Amniotic stem cell (primary cell): ENCODE data around the gene ADH5.
"Not testable (repeated sequence)": the region's sequence is repeated elsewhere in the genome, so short reads cannot be mapped to it uniquely, and the experiment has no call there.

ENCODE experiments used
- DNase-seq: peaks from one replicate; lab custom pipeline; 2025; lab: John Stamatoyannopoulos, UW

Gene ADH5

GRCh38 chr4:99029018-99029735 lies 59.4 kb downstream of the ADH5 start:
- DNase-seq: no peak

- DNase-seq: no peak
Measured at GRCh38 chr4:99028187-99028586, 60.4 kb downstream of the ADH5 start.

GRCh38 chr4:99027304-99027703 lies 61.3 kb downstream of the ADH5 start:
- no peak for DNase-seq

GRCh38 chr4:99025506-99025905 lies 63.1 kb downstream of the ADH5 start:
- DNase-seq: no peak

- no peak for DNase-seq
Measured at GRCh38 chr4:99024481-99025275, 63.9 kb downstream of the ADH5 start.

- DNase-seq: not testable (repeated sequence)
Measured at GRCh38 chr4:99023800-99024251, 64.8 kb downstream of the ADH5 start.

- DNase-seq: no peak
Measured at GRCh38 chr4:99022566-99022965, 66.0 kb downstream of the ADH5 start.

- DNase-seq: no peak
Measured at GRCh38 chr4:99021386-99021785, 67.2 kb downstream of the ADH5 start.
